Liver (tissue), 3 donors: Measurements from ENCODE around the gene KATNAL2.

Source experiments
- CTCF ChIP-seq: fragments of 150-350 bp; IDR thresholded peaks from 2 replicates; pipeline ENCODE4 v1.5.1; 2017; ENCODE audit warnings: improper control_type of control experiment, low read depth, low read length; ENCODE audit not compliant: missing input control
- MAX ChIP-seq: IDR thresholded peaks from 2 replicates; pipeline ENCODE4 v1.6.1; 2016; ENCODE audit warnings: antibody characterized with exemption
- RXRA ChIP-seq, 2 donors: IDR thresholded peaks; 2 replicates each; pipeline ENCODE4 v1.6.1; 2017 to 2018; ENCODE audit warnings: antibody characterized with exemption in 2 of 2, mild to moderate bottlenecking in 1 of 2
- TAF1 ChIP-seq: conservative IDR thresholded peaks from 2 replicates; pipeline ENCODE4 v1.6.1; 2016; ENCODE audit warnings: antibody characterized with exemption, mild to moderate bottlenecking
- YY1 ChIP-seq: IDR thresholded peaks from 2 replicates; pipeline ENCODE4 v1.6.1; 2016; ENCODE audit warnings: antibody characterized with exemption, mild to moderate bottlenecking
- donor health status: healthy.
- donor health status: healthy.

GRCh38 chr18:47143153-47143552, 225.8 kb downstream of the KATNAL2 start:
- TF ChIP-seq CTCF (no peak), YY1 (no peak), TAF1 (no peak), MAX (no peak), RXRA (IDR thresholded peaks at IDR 0.05) (no peak)
